ENCODE measurements around the gene MAPKBP1. TPM values are rescaled to one million over a fixed set of nuclear protein-coding genes. Genes with fewer than 3 reads are reported as not detected.

MAPKBP1 gene
- total and polyA plus RNA-seq, 2 of the 4 experiments (the other 2 are of a cell fraction), result 12.5 to 15.3 TPM

GRCh38 chr15:41809526-41810220 is 35.4 kb downstream of the MAPKBP1 start (continued):
- no peak for TF ChIP-seq RFX5 (IDR thresholded peaks at IDR 0.05; ENCODE audit: low read depth, low read length)
- TF ChIP-seq RCOR1 (IDR thresholded peaks at IDR 0.05; ENCODE audit: insufficient replicate concordance, low read length), result no peak

- Histone ChIP-seq H3K4ac (ENCODE audit: low read depth, low read length) (no peak overlapping the region; the same call in 1 of the 2 replicates), H3K4me1 (ENCODE audit: control insufficient read depth, insufficient read depth, low read length) (peaks cover 3% of the 10 kb centered on the region), H4K91ac (ENCODE audit: insufficient read depth, low read depth, low read length) (no peak overlapping the region), H3K18ac (ENCODE audit: low read depth, low read length) (no peak overlapping the region), H4K20me1 (ENCODE audit: insufficient read depth, low read length) (peaks cover 13% of the 10 kb centered on the region; the same call in 1 of the 2 replicates), H3K4me3 (ENCODE audit: insufficient read depth, low read depth, low read length) (no peak overlapping the region), H3K79me1 (ENCODE audit: low read depth in 1 of 2, low read length in 2 of 2) (peaks cover 13 to 51% of the 10 kb centered on the region in 2 experiments; a peak in 3 of 4 replicates), H3K4me2 (ENCODE audit: low read depth, low read length) (no peak overlapping the region), H3K27me3 (ENCODE audit: control insufficient read depth, insufficient read depth, low read length) (no peaks in the 10 kb centered on the region), H4K8ac (ENCODE audit: low read depth in 2 of 2, low read length in 2 of 2) (no peak overlapping the region), H3K23ac (ENCODE audit: low read depth, low read length) (no peak overlapping the region), H2BK20ac (ENCODE audit: low read depth, low read length) (no peak overlapping the region), H4K5ac (ENCODE audit: low read depth, low read length) (no peak overlapping the region), H3K14ac (replicated peaks; ENCODE audit: low read depth, low read length) (no peak overlapping the region), H2AFZ (replicated peaks; ENCODE audit: low read length, poor library complexity) (peak overlapping the region; percentile 46), H3K9me1 (ENCODE audit: insufficient read depth, low read length) (peaks cover 12% of the 10 kb centered on the region; the same call in 1 of the 2 replicates), H2AK5ac (ENCODE audit: low read depth, low read length) (no peak overlapping the region; the same call in none of the 2 replicates), H2AK9ac (replicated peaks; ENCODE audit: low read depth, low read length, poor library complexity) (peak overlapping the region; percentile 84), H2BK120ac (ENCODE audit: low read depth, low read length) (no peak overlapping the region; the same call in 1 of the 2 replicates), H2BK5ac (ENCODE audit: low read depth, low read length, poor library complexity, severe bottlenecking) (no peak overlapping the region), H3K56ac (ENCODE audit: extremely low read depth, insufficient read depth, low read length) (no peak overlapping the region), H3K9ac (ENCODE audit: low read depth, low read length) (no peak overlapping the region), H3K9me3 (ENCODE audit: control insufficient read depth, insufficient read depth, low read length) (no peaks in the 10 kb centered on the region), H3K36me3 (ENCODE audit: control insufficient read depth, insufficient read depth, low read length) (peaks cover 18% of the 10 kb centered on the region; the same call in 1 of the 2 replicates), H2BK15ac (ENCODE audit: low read depth, low read length) (no peak overlapping the region; the same call in 2 of the 3 replicates), H3K27ac (ENCODE audit: insufficient read depth, low read length) (no peak overlapping the region)
- WGBS, 2 experiments (ENCODE audit: extremely low coverage in 2 of 2, insufficient read length in 1 of 2), result 80% methylated on average over 1 of the region's 5 CpGs; no CpG with 5 or more reads in 1 of the 2 experiments
- BruUV-seq (replicated peaks), result no TSS peak
- dilution Hi-C loops (cut with HindIII; ENCODE audit: low sequenced_read_pairs, unreplicated experiment), result no loop called here
- no peak for DNase-seq
- in situ Hi-C loops (cut with MboI; ENCODE audit: low sequenced_read_pairs), result loop anchor here (5.0 kb wide), 1 partner anchor 39 kb away; the partner anchor contains the start of gene MAPKBP1
- intact Hi-C loops (cut with micrococcal nuclease), result loop anchor here (1.0 to 10.0 kb wide), 5 partner anchors 37 to 346 kb away; partner anchors contain the start of gene MAPKBP1
- ChIA-PET CTCF (interaction anchor here (0.6 to 4.5 kb wide), 6 partner anchors 9 to 296 kb away, joined by 3 to 54 read pairs (median 4); partner anchors contain the start of gene MAPKBP1), POLR2A (ENCODE audit: unreplicated experiment) (interaction anchor here (0.6 kb wide), 1 partner anchor 38 kb away, joined by 3 read pairs; no protein-coding TSS in a partner anchor)
- ATAC-seq (ENCODE audit: low read depth), result peak; percentile 36; the same call in 1 of the 2 replicates
- TF ChIP-seq MAFK (IDR thresholded peaks at IDR 0.05; ENCODE audit: low read depth, low read length), result no peak
- TF ChIP-seq MAZ (IDR thresholded peaks at IDR 0.05; ENCODE audit: borderline replicate concordance, low read depth, low read length), result no peak
- no peak for TF ChIP-seq FOS (IDR thresholded peaks at IDR 0.05; ENCODE audit: low read depth, low read length)
- TF ChIP-seq CHD1 (IDR thresholded peaks at IDR 0.05; ENCODE audit: low read depth, low read length), result no peak
- TF ChIP-seq ELK1 (IDR thresholded peaks at IDR 0.05; ENCODE audit: borderline replicate concordance, low read depth, low read length), result no peak
- TF ChIP-seq BHLHE40 (IDR thresholded peaks at IDR 0.05; ENCODE audit: low read depth, low read length), result no peak
- TF ChIP-seq NFE2L2 (IDR thresholded peaks at IDR 0.05; ENCODE audit: low read depth, low read length), result no peak
- TF ChIP-seq CTCF (conservative IDR thresholded peaks at IDR 0.05; ENCODE audit: low read depth, low read length), result no peak
- TF ChIP-seq RAD21 (IDR thresholded peaks at IDR 0.05; ENCODE audit: low read length), result no peak
Measured at GRCh38 chr15:41810651-41811431, 36.6 kb downstream of the MAPKBP1 start.
